NCI-H2081 treated with DMSO at 0.1 percent for 48 hours (cell line): ENCODE data around the gene TRIM31.

Experiments
- DNase-seq: peaks from one replicate; lab custom pipeline; 2025; lab: John Stamatoyannopoulos, UW

Gene TRIM31

GRCh38 chr6:30075094-30075789 lies 37.6 kb downstream of the TRIM31 start, which contains the start of gene RNF39:
Gene RNF39 (minus strand): TSS chr6:30075769. CDS start chr6:30075585, 184 bp downstream.
- DNase-seq: no peak

GRCh38 chr6:30074331-30075093 lies 38.4 kb downstream of the TRIM31 start:
- no peak for DNase-seq

- DNase-seq: no peak
Measured at GRCh38 chr6:30073489-30074235, 39.2 kb downstream of the TRIM31 start.

- DNase-seq: no peak
Measured at GRCh38 chr6:30071858-30072257, 41.0 kb downstream of the TRIM31 start.

- no peak for DNase-seq
Measured at GRCh38 chr6:30071081-30071818, 41.6 kb downstream of the TRIM31 start.

- no peak for DNase-seq
Measured at GRCh38 chr6:30067460-30068139, 45.3 kb downstream of the TRIM31 start.

- DNase-seq: peak; percentile 98
Measured at GRCh38 chr6:30066577-30067459, 46.1 kb downstream of the TRIM31 start, which contains the start of gene PPP1R11. Gene PPP1R11 (plus strand): TSS chr6:30067198. CDS start chr6:30067411, 213 bp downstream.

- DNase-seq: no peak
Measured at GRCh38 chr6:30066082-30066481, 46.8 kb downstream of the TRIM31 start.

- DNase-seq: no peak
Measured at GRCh38 chr6:30063315-30063714, 49.6 kb downstream of the TRIM31 start.

- no peak for DNase-seq
Measured at GRCh38 chr6:30062471-30063178, 50.3 kb downstream of the TRIM31 start.

- no peak for DNase-seq
Measured at GRCh38 chr6:30061858-30062458, 50.9 kb downstream of the TRIM31 start.

GRCh38 chr6:30061092-30061857 lies 51.6 kb downstream of the TRIM31 start, which contains the start of gene POLR1H:
Gene POLR1H (plus strand): TSS chr6:30061265. CDS start chr6:30061525, 260 bp downstream.
- peak; percentile 89 for DNase-seq

GRCh38 chr6:30060606-30061091 lies 52.2 kb downstream of the TRIM31 start:
- DNase-seq: no peak

- no peak for DNase-seq
Measured at GRCh38 chr6:30055513-30055912, 57.4 kb downstream of the TRIM31 start.

- DNase-seq: no peak
Measured at GRCh38 chr6:30053682-30054081, 59.2 kb downstream of the TRIM31 start.
